ENCODE data around the gene GON4L.
A peak's percentile ranks its signal among the peaks of the same experiment; 100 is the strongest.
"Not testable (repeated sequence)": the region's sequence is repeated elsewhere in the genome, so short reads cannot be mapped to it uniquely, and the experiment has no call there.

GON4L gene

GRCh38 chr1:155827450-155827849, 29.6 kb downstream of the GON4L start:
- no peak overlapping the region for H3K4me3 ChIP-seq (ENCODE audit: low read depth, low read length)
- TF ChIP-seq CTCF (conservative IDR thresholded peaks at IDR 0.05; ENCODE audit: low read depth, low read length), result no peak
- no peak for DNase-seq (ENCODE audit: low read depth)

- DNase-seq (ENCODE audit: low read depth), result no peak
- H3K4me3 ChIP-seq (ENCODE audit: low read depth, low read length), result no peak overlapping the region
- no peak for TF ChIP-seq CTCF (conservative IDR thresholded peaks at IDR 0.05; ENCODE audit: low read depth, low read length)
Observed at GRCh38 chr1:155816351-155816750, 40.7 kb downstream of the GON4L start.

- DNase-seq (ENCODE audit: low read depth), result no peak
- no peak for TF ChIP-seq CTCF (conservative IDR thresholded peaks at IDR 0.05; ENCODE audit: low read depth, low read length)
- H3K4me3 ChIP-seq (ENCODE audit: low read depth, low read length), result no peak overlapping the region
Observed at GRCh38 chr1:155813672-155814071, 43.3 kb downstream of the GON4L start.

GRCh38 chr1:155812878-155813277, 44.1 kb downstream of the GON4L start:
- TF ChIP-seq CTCF (conservative IDR thresholded peaks at IDR 0.05; ENCODE audit: low read depth, low read length), result no peak
- no peak overlapping the region for H3K4me3 ChIP-seq (ENCODE audit: low read depth, low read length)
- DNase-seq (ENCODE audit: low read depth), result no peak

- no peak for TF ChIP-seq CTCF (conservative IDR thresholded peaks at IDR 0.05; ENCODE audit: low read depth, low read length)
- peak; percentile 5 for DNase-seq (ENCODE audit: low read depth)
- no peak overlapping the region for H3K4me3 ChIP-seq (ENCODE audit: low read depth, low read length)
Observed at GRCh38 chr1:155809088-155809487, 47.9 kb downstream of the GON4L start.

GRCh38 chr1:155801149-155801548, 55.9 kb downstream of the GON4L start:
- DNase-seq (ENCODE audit: low read depth), result peak; percentile 64
- no peak overlapping the region for H3K4me3 ChIP-seq (ENCODE audit: low read depth, low read length)
- TF ChIP-seq CTCF (conservative IDR thresholded peaks at IDR 0.05; ENCODE audit: low read depth, low read length), result no peak

GRCh38 chr1:155795618-155796017, 61.4 kb downstream of the GON4L start:
- not testable (repeated sequence) for DNase-seq (ENCODE audit: low read depth); H3K4me3 ChIP-seq (ENCODE audit: low read depth, low read length)

All from choroid plexus epithelial cell (primary cell).